KMS-11 (cell line): ENCODE results near the gene KLF15.

Source experiments
- H2AFZ ChIP-seq: fragments of 200-600 bp; sonication (generic); 2 replicates; pipeline ENCODE4 v1.6.1; 2016; ENCODE audit warnings: antibody characterized with exemption, mixed run types, low read depth
- H3K27ac ChIP-seq: fragments of 200-600 bp; sonication (generic); 2 replicates; pipeline ENCODE4 v1.6.1; 2016; ENCODE audit warnings: mild to moderate bottlenecking, mixed run types
- H3K27me3 ChIP-seq: fragments of 200-600 bp; sonication (generic); 2 replicates; pipeline ENCODE4 v1.6.1; 2017; ENCODE audit warnings: mild to moderate bottlenecking, low read depth, mixed run types, moderate library complexity; ENCODE audit not compliant: insufficient read depth
- H3K36me3 ChIP-seq: fragments of 200-600 bp; sonication (generic); 2 replicates; pipeline ENCODE4 v1.6.1; 2017; ENCODE audit warnings: mild to moderate bottlenecking, mixed run types; ENCODE audit not compliant: insufficient read depth
- H3K4me1 ChIP-seq: fragments of 200-600 bp; sonication (generic); 2 replicates; pipeline ENCODE4 v1.6.1; 2016; ENCODE audit warnings: mild to moderate bottlenecking, low read depth, mixed run types; ENCODE audit not compliant: poor library complexity, severe bottlenecking
- H3K4me2 ChIP-seq: fragments of 200-600 bp; sonication (generic); 2 replicates; pipeline ENCODE4 v1.7.0; 2016; ENCODE audit warnings: mild to moderate bottlenecking, mixed run types
- H3K4me3 ChIP-seq: fragments of 200-600 bp; sonication (generic); IDR thresholded peaks from 2 replicates; pipeline ENCODE4 v1.6.1; 2017; ENCODE audit warnings: low read depth, low read length, mixed read lengths; ENCODE audit not compliant: insufficient read depth
- H3K79me2 ChIP-seq: fragments of 200-600 bp; sonication (generic); 2 replicates; pipeline ENCODE4 v1.6.1; 2016; ENCODE audit warnings: low read depth, mixed run types; ENCODE audit not compliant: insufficient read depth
- H3K9ac ChIP-seq: fragments of 200-600 bp; sonication (generic); 2 replicates; pipeline ENCODE4 v1.6.1; 2016; ENCODE audit warnings: mild to moderate bottlenecking, mixed run types
- H4K20me1 ChIP-seq: fragments of 200-600 bp; sonication (generic); 2 replicates; pipeline ENCODE4 v1.6.1; 2016; ENCODE audit warnings: mild to moderate bottlenecking, mixed run types; ENCODE audit not compliant: insufficient read depth
- CTCF ChIP-seq: fragments of 200-600 bp; sonication (generic); conservative IDR thresholded peaks from 2 replicates; pipeline ENCODE4 v1.6.1; 2017; ENCODE audit warnings: low read depth, mild to moderate bottlenecking, antibody characterized with exemption, low read length, moderate library complexity, mixed read lengths

The KLF15 gene

DNA sequence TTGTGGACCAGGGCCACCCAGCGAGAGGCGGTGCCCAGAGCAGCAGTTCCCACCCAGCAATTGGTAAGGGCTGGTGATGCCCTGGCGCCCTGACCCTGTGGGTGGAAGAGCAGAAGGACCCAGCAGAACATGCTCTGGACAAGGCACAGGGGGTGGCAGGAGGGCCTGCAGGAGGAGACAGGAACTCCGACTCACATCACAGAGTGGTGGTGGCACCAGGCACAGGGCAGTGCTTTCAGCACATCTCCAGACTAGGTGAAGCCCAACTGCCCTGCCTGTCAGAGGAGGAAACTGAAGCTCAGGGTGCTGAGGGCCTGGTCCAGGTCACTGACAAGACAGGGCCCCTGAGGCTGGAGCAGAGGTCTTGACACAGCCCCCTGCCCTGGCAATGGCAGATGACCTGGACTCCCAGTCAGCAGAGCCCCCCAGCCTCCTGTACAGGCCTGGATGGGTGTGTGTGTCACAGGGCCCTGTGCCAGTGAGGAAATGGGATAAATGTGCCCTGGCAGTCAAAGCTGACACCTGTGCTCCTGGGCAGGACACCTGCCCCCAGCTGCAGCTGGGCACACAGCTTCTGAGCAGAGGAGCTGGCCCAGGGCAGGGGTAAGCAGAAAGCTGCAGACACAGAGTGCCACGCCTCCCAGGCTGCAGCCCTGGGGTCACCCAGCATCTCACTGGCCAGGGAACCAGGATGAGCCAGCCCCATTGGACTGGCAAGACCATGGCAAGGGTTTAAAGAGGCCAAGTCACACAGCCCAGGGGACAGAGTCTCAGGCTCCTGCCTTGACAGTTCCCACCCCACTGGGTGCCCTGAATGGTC is 11.4 kb downstream of the KLF15 start:
- H3K4me2 ChIP-seq: no peak overlapping the region
- no peaks in the 10 kb centered on the region for H3K4me1 ChIP-seq
- no peak overlapping the region for H3K9ac ChIP-seq
- no peak overlapping the region for H3K27ac ChIP-seq
- 0 out of 2 replicates have a peak, but pooled peaks cover 2% of the 10 kb centered on the region for H3K27me3 ChIP-seq
- H3K4me3 ChIP-seq: no peak overlapping the region
- no peak for TF ChIP-seq CTCF
- H3K36me3 ChIP-seq: no peaks in the 10 kb centered on the region
- H2AFZ ChIP-seq: no peak overlapping the region
- no peaks in the 10 kb centered on the region for H4K20me1 ChIP-seq
- no peaks in the 10 kb centered on the region for H3K79me2 ChIP-seq

GRCh38 chr3:126345231-126345630 is 12.0 kb downstream of the KLF15 start:
- Histone ChIP-seq H3K27ac (no peak overlapping the region), H2AFZ (no peak overlapping the region), H4K20me1 (no peaks in the 10 kb centered on the region), H3K4me2 (no peak overlapping the region), H3K36me3 (no peaks in the 10 kb centered on the region), H3K79me2 (no peaks in the 10 kb centered on the region), H3K27me3 (0 out of 2 replicates have a peak, but pooled peaks cover under 1% of the 10 kb centered on the region), H3K9ac (no peak overlapping the region), H3K4me1 (no peaks in the 10 kb centered on the region), H3K4me3 (no peak overlapping the region)
- no peak for TF ChIP-seq CTCF

GRCh38 chr3:126344380-126345041 is 12.7 kb downstream of the KLF15 start:
- no peaks in the 10 kb centered on the region for H4K20me1 ChIP-seq
- no peak overlapping the region for H3K27ac ChIP-seq
- H3K27me3 ChIP-seq: no peaks in the 10 kb centered on the region
- no peak overlapping the region for H3K4me3 ChIP-seq
- H3K9ac ChIP-seq: no peak overlapping the region
- no peak for TF ChIP-seq CTCF
- no peaks in the 10 kb centered on the region for H3K36me3 ChIP-seq
- no peak overlapping the region for H2AFZ ChIP-seq
- no peaks in the 10 kb centered on the region for H3K4me1 ChIP-seq
- H3K79me2 ChIP-seq: no peaks in the 10 kb centered on the region
- no peak overlapping the region for H3K4me2 ChIP-seq

GRCh38 chr3:126343649-126344035 is 13.6 kb downstream of the KLF15 start:
- no peaks in the 10 kb centered on the region for H3K79me2 ChIP-seq
- H3K27ac ChIP-seq: no peak overlapping the region
- no peaks in the 10 kb centered on the region for H4K20me1 ChIP-seq
- no peaks in the 10 kb centered on the region for H3K27me3 ChIP-seq
- H3K4me3 ChIP-seq: no peak overlapping the region
- H3K4me1 ChIP-seq: no peaks in the 10 kb centered on the region
- H3K9ac ChIP-seq: no peak overlapping the region
- no peak overlapping the region for H3K4me2 ChIP-seq
- no peak overlapping the region for H2AFZ ChIP-seq
- TF ChIP-seq CTCF: no peak
- no peaks in the 10 kb centered on the region for H3K36me3 ChIP-seq
